HUES64 (cell line): ENCODE measurements around the gene IL11RA. TPM values are rescaled to one million over a fixed set of nuclear protein-coding genes. Genes with fewer than 3 reads are reported as not detected.

Experiments used
- H3K27ac ChIP-seq: 2 replicates; pipeline ENCODE4 v1.7.0; 2013; ENCODE audit warnings: low read depth, low read length, inconsistent platforms
- H3K27me3 ChIP-seq: 2 replicates; pipeline ENCODE4 v1.6.1; 2013; ENCODE audit warnings: mild to moderate bottlenecking, low read length; ENCODE audit not compliant: insufficient read depth
- H3K36me3 ChIP-seq: 2 replicates; pipeline ENCODE4 v1.6.1; 2013; ENCODE audit warnings: mild to moderate bottlenecking, low read length; ENCODE audit not compliant: insufficient read depth
- H3K4me1 ChIP-seq: 2 replicates; pipeline ENCODE4 v1.6.1; 2013; ENCODE audit warnings: mild to moderate bottlenecking, low read length, moderate library complexity; ENCODE audit not compliant: insufficient read depth
- H3K4me3 ChIP-seq: 2 replicates; pipeline ENCODE4 v1.5.1; 2013; ENCODE audit warnings: mild to moderate bottlenecking, low read length, moderate library complexity
- H3K9ac ChIP-seq: 2 replicates; pipeline ENCODE4 v1.6.1; 2013; ENCODE audit warnings: mild to moderate bottlenecking, low read depth, low read length
- H3K9me3 ChIP-seq: 2 replicates; pipeline ENCODE4 v1.6.1; 2013; ENCODE audit warnings: low read depth, low read length; ENCODE audit not compliant: insufficient read depth
- WGBS: fragments of 150-250, 120-280 bp; methylation state at CpG from one replicate; pipeline ENCODE4 v1.1.7; 2013; ENCODE audit warnings: missing lambda C conversion rate; 5-methylcytosine and 5-hydroxymethylcytosine counted together
- polyA plus RNA-seq, 2 experiments: library from polyadenylated mRNA; stranded (reverse); fragments of 50-300 nt; gene quantifications; one replicate each; pipeline ENCODE4 v1.2.3, GENCODE V29; 2013

The IL11RA gene
- polyA plus RNA-seq (2013, experiment 1 of 2) = 3.2 TPM
- polyA plus RNA-seq (2013, experiment 2 of 2) = 5.7 TPM

- peaks cover 27% of the 10 kb centered on the region for H3K4me1 ChIP-seq
- no peak within 1 kb of the TSS for H3K27ac ChIP-seq
- H3K9ac ChIP-seq = peak within 1 kb of the TSS; percentile 45; the same call in 1 of the 2 replicates
Observed at GRCh38 chr9:34651876-34652601, at the start of gene IL11RA. Gene IL11RA (plus strand): TSS chr9:34652185. CDS start chr9:34655218, 3,033 bp downstream.

GRCh38 chr9:34603610-34604231 is 48.3 kb upstream of the IL11RA start:
- 72% methylated on average over 4 of the region's 4 CpGs for WGBS
- Histone ChIP-seq H3K27ac (no peak overlapping the region), H3K36me3 (no peaks in the 10 kb centered on the region), H3K4me3 (no peak overlapping the region), H3K9ac (no peak overlapping the region), H3K27me3 (peaks cover 6% of the 10 kb centered on the region; the same call in 1 of the 2 replicates), H3K9me3 (no peaks in the 10 kb centered on the region), H3K4me1 (0 out of 2 replicates have a peak, but pooled peaks cover 2% of the 10 kb centered on the region)

More at GRCh38 chr9:34651876-34652601, at the start of gene IL11RA:
- Histone ChIP-seq H3K9me3 (no peaks in the 10 kb centered on the region), H3K27me3 (no peaks in the 10 kb centered on the region), H3K4me3 (peak within 1 kb of the TSS; percentile 57), H3K36me3 (peaks cover 24% of the 10 kb centered on the region)
- 5% methylated on average over 22 of the region's 24 CpGs for WGBS

- Histone ChIP-seq H3K9me3 (no peaks in the 10 kb centered on the region), H3K27me3 (peaks cover 6% of the 10 kb centered on the region; the same call in 1 of the 2 replicates), H3K36me3 (no peaks in the 10 kb centered on the region), H3K27ac (no peak overlapping the region), H3K9ac (no peak overlapping the region), H3K4me1 (0 out of 2 replicates have a peak, but pooled peaks cover 5% of the 10 kb centered on the region), H3K4me3 (no peak overlapping the region)
Observed at GRCh38 chr9:34606190-34606589, 45.8 kb upstream of the IL11RA start.

- Histone ChIP-seq H3K4me1 (0 out of 2 replicates have a peak, but pooled peaks cover 8% of the 10 kb centered on the region), H3K9me3 (no peaks in the 10 kb centered on the region), H3K9ac (no peak overlapping the region), H3K27me3 (peaks cover 6% of the 10 kb centered on the region; the same call in 1 of the 2 replicates), H3K27ac (no peak overlapping the region), H3K36me3 (no peaks in the 10 kb centered on the region), H3K4me3 (no peak overlapping the region)
- 88% methylated on average over 3 of the region's 3 CpGs for WGBS
Observed at GRCh38 chr9:34606905-34607304, 45.1 kb upstream of the IL11RA start.

GRCh38 chr9:34607331-34607730 is 44.7 kb upstream of the IL11RA start:
- peaks cover 7% of the 10 kb centered on the region for H3K27me3 ChIP-seq
- H3K4me1 ChIP-seq = 0 out of 2 replicates have a peak, but pooled peaks cover 5% of the 10 kb centered on the region
- no peak overlapping the region for H3K4me3 ChIP-seq
- no peaks in the 10 kb centered on the region for H3K36me3 ChIP-seq
- H3K27ac ChIP-seq = no peak overlapping the region
- H3K9ac ChIP-seq = no peak overlapping the region
- H3K9me3 ChIP-seq = no peaks in the 10 kb centered on the region
- WGBS = 60% methylated on average over 2 of the region's 2 CpGs

- Histone ChIP-seq H3K27ac (no peak overlapping the region), H3K9ac (no peak overlapping the region), H3K27me3 (peaks cover 11% of the 10 kb centered on the region), H3K4me1 (0 out of 2 replicates have a peak, but pooled peaks cover 5% of the 10 kb centered on the region), H3K4me3 (peak overlapping the region; percentile 89), H3K36me3 (no peaks in the 10 kb centered on the region), H3K9me3 (no peaks in the 10 kb centered on the region)
- WGBS = 91% methylated on average over 20 of the region's 20 CpGs
Observed at GRCh38 chr9:34610434-34611206, 41.4 kb upstream of the IL11RA start.

GRCh38 chr9:34611251-34611810 is 40.7 kb upstream of the IL11RA start:
- H3K9me3 ChIP-seq = no peaks in the 10 kb centered on the region
- WGBS = 57% methylated on average over 10 of the region's 10 CpGs
- H3K4me1 ChIP-seq = 0 out of 2 replicates have a peak, but pooled peaks cover 5% of the 10 kb centered on the region
- no peaks in the 10 kb centered on the region for H3K36me3 ChIP-seq
- peak overlapping the region; percentile 54 for H3K27ac ChIP-seq
- peak overlapping the region; percentile 89 for H3K4me3 ChIP-seq
- peaks cover 9% of the 10 kb centered on the region for H3K27me3 ChIP-seq
- peak overlapping the region; percentile 91 for H3K9ac ChIP-seq

GRCh38 chr9:34611811-34612787 is 39.9 kb upstream of the IL11RA start, which contains the start of gene RPP25L:
Gene RPP25L (minus strand): TSS chr9:34612097. CDS start chr9:34611296, 801 bp downstream.
- H3K4me1 ChIP-seq = 0 out of 2 replicates have a peak, but pooled peaks cover 5% of the 10 kb centered on the region
- WGBS = 2% methylated on average over 77 of the region's 77 CpGs
- peak within 1 kb of the TSS; percentile 89 for H3K4me3 ChIP-seq
- H3K27me3 ChIP-seq = peaks cover 9% of the 10 kb centered on the region
- H3K36me3 ChIP-seq = 0 out of 2 replicates have a peak, but pooled peaks cover under 1% of the 10 kb centered on the region
- H3K27ac ChIP-seq = peak within 1 kb of the TSS; percentile 54
- H3K9ac ChIP-seq = peak within 1 kb of the TSS; percentile 91
- H3K9me3 ChIP-seq = no peaks in the 10 kb centered on the region

- H3K27me3 ChIP-seq = peaks cover 9% of the 10 kb centered on the region
- H3K4me1 ChIP-seq = 0 out of 2 replicates have a peak, but pooled peaks cover 5% of the 10 kb centered on the region
- no peaks in the 10 kb centered on the region for H3K9me3 ChIP-seq
- 0 out of 2 replicates have a peak, but pooled peaks cover 8% of the 10 kb centered on the region for H3K36me3 ChIP-seq
- 6% methylated on average over 15 of the region's 15 CpGs for WGBS
- no peak overlapping the region for H3K9ac ChIP-seq
- peak overlapping the region; percentile 89 for H3K4me3 ChIP-seq
- no peak overlapping the region for H3K27ac ChIP-seq
Observed at GRCh38 chr9:34612788-34613390, 39.1 kb upstream of the IL11RA start.
